ENCODE results near the gene MSI2. TPM values are rescaled to one million over a fixed set of nuclear protein-coding genes. Genes with fewer than 3 reads are reported as not detected.
A peak's percentile ranks its signal among the peaks of the same experiment; 100 is the strongest.

MSI2 gene
- total RNA-seq, 1 experiment from 2014 or later: 29.5 TPM

DNA sequence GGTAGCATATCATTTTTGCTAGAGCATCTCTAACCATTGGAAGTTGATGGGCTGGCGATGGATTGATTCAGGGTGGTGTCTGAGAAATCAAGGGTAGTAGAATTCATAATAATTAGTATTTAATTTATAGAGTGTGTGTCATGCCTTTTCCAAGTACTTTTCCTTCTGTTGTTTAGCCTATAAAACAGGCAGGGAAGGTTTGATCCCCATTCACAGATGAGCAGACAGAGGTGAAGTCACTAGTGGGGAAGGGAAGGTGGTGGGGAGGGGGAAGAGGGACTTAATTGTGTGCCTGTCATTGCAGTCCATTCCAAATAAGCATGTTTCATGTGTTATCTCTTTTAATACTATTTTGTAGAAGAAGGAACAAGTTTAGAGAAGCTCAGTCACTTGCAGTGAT is 131.3 kb downstream of the MSI2 start:
- DNase-seq (ENCODE audit: extremely low read depth, low read depth): no peak

DNA sequence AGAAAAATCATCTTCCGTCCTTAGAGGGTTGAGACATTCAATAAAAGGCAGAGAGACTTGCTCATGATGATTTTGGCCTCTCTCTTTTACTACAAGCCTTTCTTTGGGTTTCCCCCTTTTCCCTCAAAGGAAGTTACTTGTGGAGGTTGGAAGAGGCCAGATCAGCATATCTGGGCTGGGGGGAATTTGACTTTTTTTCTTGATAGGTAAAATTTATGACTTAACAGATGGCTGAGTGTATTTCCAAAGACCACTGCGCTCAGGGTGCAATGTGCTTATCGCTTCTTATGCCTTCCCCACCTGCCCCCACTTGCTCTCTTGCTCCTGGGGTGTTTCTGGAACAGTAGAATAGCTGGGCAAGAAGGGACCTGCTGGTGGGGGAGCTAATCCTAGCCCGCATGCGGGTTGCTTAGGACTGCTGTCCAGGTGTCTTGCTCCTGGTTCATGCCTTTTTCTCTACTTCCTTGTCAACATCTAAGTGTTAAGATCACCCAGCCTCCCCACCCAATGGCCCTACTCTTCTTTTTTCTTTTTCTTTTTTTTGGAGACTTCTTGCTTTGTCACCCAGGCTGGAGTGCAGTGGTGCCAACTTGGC is 131.9 kb downstream of the MSI2 start:
- no peak for DNase-seq (ENCODE audit: extremely low read depth, low read depth)

DNA sequence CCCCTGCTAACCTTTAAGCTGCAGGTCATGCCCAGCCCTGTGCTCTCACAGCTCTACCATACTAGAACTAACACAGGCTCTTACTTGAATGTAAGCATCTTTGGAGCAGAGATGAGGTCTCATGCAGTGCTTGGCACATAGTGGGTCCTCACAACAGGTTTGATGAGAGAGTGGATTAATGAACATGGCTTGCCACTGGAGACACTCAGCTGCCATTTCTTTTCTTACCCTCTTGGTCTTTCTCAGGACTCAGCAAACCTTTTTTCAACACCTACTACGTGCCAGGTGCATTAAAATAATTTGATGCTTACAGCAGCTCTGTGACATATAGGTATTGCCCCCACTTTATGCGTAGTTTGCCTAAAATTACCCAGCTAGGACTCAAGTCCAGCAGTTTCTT is 133.2 kb downstream of the MSI2 start:
- DNase-seq (ENCODE audit: extremely low read depth, low read depth): no peak

- DNase-seq (ENCODE audit: extremely low read depth, low read depth): no peak
Observed at GRCh38 chr17:57391076-57391825, 134.9 kb downstream of the MSI2 start.

- no peak for DNase-seq (ENCODE audit: extremely low read depth, low read depth)
Observed at GRCh38 chr17:57391857-57392471, 135.6 kb downstream of the MSI2 start.

DNA sequence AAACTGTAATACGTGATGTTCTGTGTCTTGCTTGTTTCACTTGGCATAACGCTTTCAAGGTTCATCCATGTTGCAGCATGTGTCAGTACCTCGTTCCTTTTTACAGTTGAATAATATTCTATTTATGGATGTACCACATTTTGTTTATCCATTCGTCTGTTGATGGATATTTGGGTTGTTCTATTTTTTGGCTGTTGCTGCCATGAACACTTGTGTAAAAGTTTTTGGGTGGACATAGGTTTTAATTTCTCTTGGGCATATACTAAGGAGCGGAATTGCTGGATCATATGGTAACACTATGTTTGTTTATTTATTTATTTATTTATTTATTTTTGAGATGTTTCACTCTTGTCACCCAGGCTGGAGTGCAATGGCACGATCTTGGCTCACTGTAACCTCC is 137.0 kb downstream of the MSI2 start:
- no peak for DNase-seq (ENCODE audit: extremely low read depth, low read depth)

DNA sequence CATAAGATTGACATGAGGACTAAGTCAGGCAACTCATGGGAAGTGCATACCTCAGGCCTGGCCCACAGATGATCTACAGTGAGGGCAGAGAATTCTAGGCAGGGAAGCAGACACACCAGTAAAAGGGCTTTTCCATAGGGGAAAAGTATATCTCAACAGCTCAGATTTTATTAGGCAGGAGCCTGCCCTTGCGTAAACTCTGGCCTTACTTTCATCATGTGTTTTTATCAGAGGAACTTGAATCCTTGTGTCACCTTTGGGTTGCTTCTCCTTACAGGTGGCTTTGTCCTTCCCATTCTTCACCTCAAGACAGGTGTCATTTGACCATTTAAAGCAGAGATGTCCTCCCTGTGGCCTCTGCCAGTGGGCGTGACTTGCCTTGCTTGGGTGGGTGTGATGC is 138.1 kb downstream of the MSI2 start:
- no peak for DNase-seq (ENCODE audit: extremely low read depth, low read depth)

DNA sequence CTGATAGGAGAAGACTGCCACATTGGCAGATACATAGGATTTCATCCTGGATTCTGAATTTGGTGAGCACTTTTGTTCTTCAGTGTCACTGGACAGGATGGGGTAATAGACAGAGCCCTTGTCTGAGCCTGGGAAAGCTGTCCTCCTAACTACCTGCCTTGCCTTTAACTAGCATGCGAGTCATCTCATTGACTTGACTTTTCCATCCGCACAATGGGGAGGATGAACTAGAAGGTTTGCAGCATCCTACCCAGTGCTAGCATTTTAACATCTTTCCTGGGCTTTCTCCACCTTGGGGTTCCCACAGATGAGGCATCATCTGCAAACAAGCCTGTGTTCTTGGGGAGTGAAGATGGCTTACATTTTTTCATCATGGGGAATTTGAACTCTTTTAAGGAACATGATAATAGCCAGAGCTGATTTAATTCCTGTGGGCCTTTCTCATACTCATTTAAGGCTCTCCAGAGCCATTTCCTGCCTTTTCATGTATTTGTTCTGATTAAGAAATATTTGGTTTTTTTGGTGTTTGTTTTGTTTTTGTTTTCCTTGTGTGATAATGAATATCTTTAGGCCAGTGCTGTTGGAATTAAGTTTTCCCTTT is 139.5 kb downstream of the MSI2 start:
- no peak for DNase-seq (ENCODE audit: extremely low read depth, low read depth)

GRCh38 chr17:57396511-57396921 is 140.2 kb downstream of the MSI2 start:
- DNase-seq (ENCODE audit: extremely low read depth, low read depth): no peak

DNA sequence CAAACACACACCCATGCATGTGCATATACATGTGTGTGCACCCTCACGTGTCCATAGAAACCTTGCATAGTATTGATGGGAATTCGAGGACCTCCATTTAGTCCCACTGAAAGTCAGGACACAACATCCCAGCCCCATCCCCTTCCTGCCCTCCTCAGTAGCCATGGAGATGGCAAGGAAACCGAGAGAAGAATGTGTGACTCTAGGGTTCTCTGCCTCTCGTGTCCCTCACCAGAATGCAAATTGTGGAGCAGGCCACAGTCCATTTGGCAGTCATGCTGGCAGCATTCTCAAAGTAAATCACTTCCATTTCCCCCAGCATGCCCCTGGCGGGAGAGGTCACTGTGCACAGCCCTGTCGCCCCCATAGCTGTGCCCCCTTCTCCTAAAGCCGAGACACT is 141.1 kb downstream of the MSI2 start:
- no peak for DNase-seq (ENCODE audit: extremely low read depth, low read depth)

DNA sequence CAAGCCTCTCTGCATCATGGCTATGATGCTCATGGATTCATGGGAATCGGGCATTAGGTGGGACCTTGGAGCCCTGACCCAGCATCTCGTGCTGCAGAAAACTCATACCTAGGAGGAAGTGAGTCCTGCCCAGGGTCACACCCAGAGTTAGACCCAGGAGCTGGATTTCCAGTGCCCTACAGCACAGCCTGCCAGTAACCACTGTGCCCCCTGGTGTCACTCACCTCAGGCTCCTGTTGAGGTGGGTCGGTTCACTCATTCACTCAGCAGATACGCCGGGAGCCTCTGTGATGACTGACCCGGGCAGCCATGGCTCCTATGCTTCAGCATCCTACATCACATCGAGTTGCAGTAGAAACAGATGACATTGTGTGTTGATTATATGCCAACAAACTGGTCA is 143.4 kb downstream of the MSI2 start:
- no peak for DNase-seq (ENCODE audit: extremely low read depth, low read depth)

- no peak for DNase-seq (ENCODE audit: extremely low read depth, low read depth)
Observed at GRCh38 chr17:57400648-57401047, 144.3 kb downstream of the MSI2 start.

GRCh38 chr17:57401556-57402488 is 145.5 kb downstream of the MSI2 start:
- DNase-seq (ENCODE audit: extremely low read depth, low read depth): peak; percentile 6

GRCh38 chr17:57402681-57403180 is 146.4 kb downstream of the MSI2 start:
- DNase-seq (ENCODE audit: extremely low read depth, low read depth): no peak

DNA sequence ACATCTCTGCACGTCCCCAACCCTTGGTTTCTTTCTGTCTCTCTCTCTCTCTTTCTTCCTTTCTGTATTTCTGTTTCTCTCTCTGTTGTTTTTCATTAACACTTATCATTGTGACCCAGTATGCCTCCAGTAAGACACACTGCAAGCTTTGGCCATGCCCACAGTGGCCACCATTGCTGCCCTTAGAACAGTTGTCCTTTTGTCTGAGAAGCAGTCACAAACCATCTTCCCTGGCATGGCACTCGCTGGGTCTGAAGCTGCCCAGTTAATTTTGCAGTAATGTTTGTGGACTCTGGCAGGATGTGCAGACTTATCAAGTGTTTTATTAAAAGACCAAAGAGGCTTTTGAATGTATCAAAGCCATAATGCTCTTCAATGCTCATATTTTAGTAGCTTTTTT is 146.9 kb downstream of the MSI2 start:
- no peak for DNase-seq (ENCODE audit: extremely low read depth, low read depth)

DNA sequence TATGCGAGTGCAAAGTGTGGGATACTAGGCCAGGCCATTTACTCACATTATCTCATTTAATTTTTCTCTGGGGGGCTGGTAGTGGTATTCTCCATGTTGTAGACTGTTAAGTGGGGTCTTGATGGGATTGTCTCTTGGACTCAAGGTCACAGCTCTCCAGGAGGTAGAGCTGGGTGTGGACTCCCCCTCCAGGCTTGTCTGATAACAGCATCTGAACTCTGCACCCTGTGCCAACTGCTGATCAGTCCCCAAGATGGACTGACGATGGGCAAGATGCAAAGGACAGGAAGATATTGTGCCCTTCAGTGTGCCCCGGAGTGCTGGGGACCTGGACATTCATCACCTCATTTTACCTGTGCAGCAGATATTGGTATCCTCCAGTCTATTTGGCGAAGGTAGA is 147.8 kb downstream of the MSI2 start:
- DNase-seq (ENCODE audit: extremely low read depth, low read depth): peak; percentile 16

DNA sequence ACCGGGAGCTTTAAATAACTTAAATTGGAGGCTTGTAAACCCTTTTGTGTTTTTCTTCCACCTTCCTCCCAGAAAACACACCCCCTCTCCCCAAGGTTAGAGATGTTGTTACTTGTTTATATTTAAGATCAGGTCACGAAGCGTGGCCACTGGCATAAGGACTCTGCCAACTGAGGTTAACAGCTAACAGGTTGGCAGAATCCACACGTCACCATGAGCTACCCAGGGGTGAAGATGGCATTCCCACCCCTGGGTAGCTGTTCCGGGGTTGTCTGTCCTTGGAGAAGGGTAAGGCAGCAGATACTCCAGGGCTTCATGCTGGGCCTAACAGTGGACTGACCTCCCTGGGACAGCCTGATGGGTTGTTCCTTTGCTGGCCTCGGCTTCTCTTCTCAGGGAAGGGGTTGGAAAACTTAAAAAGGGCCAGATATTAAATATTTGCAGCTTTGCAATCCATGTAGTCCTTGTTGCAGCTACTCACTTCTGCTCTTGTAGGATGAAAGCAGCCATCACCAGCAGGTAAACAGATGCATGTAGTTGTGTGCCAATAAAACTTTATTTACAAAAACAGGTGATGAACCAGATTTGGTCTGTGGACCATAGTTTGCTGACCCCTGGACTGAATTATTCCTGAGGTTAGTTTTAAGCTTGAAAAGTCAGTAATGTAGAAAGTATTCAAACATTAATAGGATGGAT is 148.6 kb downstream of the MSI2 start:
- no peak for DNase-seq (ENCODE audit: extremely low read depth, low read depth)

DNA sequence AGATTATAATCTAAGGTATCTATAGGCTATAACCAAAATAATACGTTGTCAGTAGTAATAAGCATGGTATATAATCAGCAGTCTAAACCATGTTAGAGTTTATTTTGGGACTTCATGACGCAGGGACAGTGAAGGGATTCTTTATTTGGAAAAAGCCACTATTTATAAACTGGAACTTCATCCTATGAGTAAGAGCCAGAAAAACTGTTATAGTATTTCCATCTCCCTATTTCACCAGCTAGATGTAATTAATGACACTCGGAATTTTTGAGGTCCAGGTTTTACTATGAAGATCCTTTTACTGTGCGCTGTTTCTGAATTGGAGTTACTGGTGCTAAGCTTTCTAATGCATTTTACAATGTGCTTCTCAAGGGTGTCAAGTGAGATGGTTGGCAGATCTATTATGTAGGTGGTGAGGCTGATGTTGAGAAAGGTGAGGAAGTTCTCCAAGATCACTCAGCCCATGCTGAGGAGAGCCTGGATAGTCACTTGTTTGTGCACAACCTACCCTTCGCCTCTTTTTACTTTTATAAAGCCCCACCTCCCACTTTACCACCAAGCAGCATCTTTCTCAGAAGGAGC is 149.3 kb downstream of the MSI2 start:
- DNase-seq (ENCODE audit: extremely low read depth, low read depth): no peak
